Left ventricle myocardium superior (tissue), 1 donor: ENCODE measurements around the gene GPA33. TPM values are rescaled to one million over a fixed set of nuclear protein-coding genes. Genes with fewer than 3 reads are reported as not detected.

Experiments
- ATAC-seq: fragments of 200-7000 bp; cut with Tn5 transposase; one replicate; pipeline ENCODE4 v1.9.1; 2020; ENCODE audit warnings: mild to moderate bottlenecking, moderate library complexity
- DNase-seq: peaks from one replicate; pipeline ENCODE4 v3.0.0-alpha.2; 2020
- intact Hi-C: fragments of 100-400 bp; cut with micrococcal nuclease; formaldehyde crosslinking; loops from one replicate; pipeline ENCODE4 v1.11.0; 2022
- long read RNA-seq: library from polyadenylated mRNA; unstranded; transcript quantifications from one replicate; pipeline ENCODE4 v2.0.0, GENCODE V29; 2021
- total RNA-seq: library from RNA; stranded (reverse); fragmentation: NEBNext Ultra II Directional; extraction: Animal tissue kit (Norgen Biotek cat#: 25700); gene quantifications from one replicate; pipeline ENCODE4 v1.2.1, GENCODE V29; 2021
- donor health status: DM: no; HTN: yes; CAD: no; lungs with severe emphysema.

GPA33 gene, protein sequence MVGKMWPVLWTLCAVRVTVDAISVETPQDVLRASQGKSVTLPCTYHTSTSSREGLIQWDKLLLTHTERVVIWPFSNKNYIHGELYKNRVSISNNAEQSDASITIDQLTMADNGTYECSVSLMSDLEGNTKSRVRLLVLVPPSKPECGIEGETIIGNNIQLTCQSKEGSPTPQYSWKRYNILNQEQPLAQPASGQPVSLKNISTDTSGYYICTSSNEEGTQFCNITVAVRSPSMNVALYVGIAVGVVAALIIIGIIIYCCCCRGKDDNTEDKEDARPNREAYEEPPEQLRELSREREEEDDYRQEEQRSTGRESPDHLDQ
- total RNA-seq: 0.07 TPM
- long read RNA-seq, partial matches to known transcripts: 0 of 2 reads
- long read RNA-seq, other reads (novel, unspliced or antisense): 2 of 2 reads

DNA sequence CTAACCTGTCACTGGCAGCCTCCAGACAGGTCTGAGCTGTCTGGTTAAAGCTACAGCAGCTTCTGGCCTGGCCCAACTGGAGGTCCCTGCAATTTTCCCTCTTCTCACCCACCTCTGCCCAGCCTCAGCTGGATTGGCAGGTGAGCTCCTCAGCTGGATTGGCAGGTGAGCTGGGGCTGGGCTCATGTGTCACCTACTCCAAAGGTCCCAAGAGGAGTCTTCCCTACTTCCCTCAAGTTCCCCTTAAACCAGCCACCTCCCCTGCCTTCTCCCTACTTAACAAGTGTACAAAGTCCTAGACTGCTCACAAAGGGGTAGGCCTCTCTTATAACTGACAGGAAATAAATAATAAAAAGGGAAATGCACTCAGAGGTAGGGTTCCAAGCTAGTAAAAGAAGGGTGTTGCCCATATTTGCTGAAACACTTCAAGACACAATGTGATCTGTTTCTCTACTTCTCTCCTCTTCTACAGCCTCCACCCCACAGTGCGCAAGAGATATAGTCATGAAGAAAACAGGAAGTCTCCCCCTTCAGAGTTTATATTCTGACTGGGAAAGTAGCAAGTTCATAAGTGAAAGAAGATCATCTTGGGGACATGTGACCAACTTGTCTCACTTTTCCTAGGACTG is at the start of gene GPA33:
TSS of gene GPA33 (minus strand) at position 64 of the 629 bp plus-strand sequence. CDS start 90 bp downstream, outside the sequence.
- no peak for ATAC-seq
- DNase-seq: no peak
- intact Hi-C loops: no loop called here

DNA sequence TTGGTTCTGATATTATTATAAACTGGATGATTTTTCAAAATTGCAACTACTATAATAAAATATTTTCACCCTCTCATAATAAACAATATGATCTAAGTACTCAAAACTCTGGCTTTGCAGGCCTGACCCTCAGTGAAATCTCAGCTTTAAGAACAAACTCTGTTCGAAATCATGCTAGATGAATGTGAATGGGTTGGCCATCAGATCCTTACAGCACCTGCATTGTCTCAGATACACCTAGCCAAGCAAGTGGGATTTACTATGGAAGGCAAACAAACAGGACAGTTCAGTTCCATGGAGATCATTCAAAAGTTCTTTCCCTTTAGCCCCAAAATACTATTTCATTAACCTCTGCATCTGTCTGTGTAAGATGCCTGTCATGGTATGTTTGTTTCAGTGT is 48.5 kb upstream of the GPA33 start:
- ATAC-seq: no peak
- intact Hi-C loops: no loop called here
- no peak for DNase-seq

DNA sequence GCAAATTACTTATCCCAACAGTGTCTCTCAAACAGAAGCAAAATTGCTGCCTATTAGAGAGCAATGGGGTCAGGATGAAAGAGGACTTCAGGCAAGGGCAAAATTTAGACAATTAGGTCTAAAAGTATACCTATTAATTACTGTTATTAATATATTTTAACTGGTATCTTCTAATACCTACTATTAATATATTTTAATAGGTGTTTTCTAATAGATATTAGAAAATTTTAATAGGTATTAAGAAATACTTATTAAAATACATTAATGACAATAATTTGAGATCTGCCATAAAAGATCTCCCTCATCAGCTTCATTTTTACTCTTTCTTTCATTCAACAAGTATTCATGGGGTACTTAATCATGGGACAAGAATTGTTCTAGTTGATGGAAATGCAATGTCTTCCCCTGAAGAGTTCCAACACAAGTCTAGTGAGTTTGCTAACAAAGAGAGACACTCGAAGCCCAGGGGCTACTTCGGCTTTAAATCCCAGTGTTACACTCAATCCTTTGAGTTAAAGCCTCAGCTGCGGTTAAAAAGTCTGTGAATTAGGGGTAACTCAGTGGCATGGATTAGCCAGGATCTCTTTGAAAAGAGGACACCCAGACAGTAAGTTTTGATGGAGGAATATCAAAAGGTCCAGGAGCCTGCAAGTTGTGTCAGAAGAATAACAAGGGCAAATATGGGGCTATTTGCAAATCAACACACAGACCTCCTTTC is 47.8 kb upstream of the GPA33 start:
- intact Hi-C loops: no loop called here
- DNase-seq: no peak
- ATAC-seq: no peak

DNA sequence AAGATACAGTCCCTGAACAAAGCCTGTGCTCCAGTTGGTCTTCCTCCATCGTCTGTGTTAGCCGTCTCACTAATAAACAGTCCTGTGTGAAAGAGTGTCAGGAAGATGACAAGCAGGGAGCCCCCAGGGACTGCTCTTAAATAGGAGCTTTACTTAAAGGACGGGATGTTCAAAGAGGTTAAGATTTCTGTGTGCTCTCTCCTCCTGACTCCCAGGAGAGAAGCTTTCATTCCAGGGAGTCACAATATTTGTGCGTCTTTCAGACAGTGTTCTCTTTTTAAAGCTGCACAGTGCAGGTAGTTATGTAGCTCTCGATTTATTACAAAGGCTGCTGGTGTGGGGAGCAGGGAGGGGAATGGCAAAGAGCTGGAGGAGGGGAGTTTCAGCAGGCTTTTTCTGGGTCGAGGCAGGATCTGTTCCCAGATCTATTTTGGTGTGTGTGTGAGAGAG is 47.2 kb upstream of the GPA33 start:
- DNase-seq (no peak), ATAC-seq (no peak)
- intact Hi-C loops: no loop called here

DNA sequence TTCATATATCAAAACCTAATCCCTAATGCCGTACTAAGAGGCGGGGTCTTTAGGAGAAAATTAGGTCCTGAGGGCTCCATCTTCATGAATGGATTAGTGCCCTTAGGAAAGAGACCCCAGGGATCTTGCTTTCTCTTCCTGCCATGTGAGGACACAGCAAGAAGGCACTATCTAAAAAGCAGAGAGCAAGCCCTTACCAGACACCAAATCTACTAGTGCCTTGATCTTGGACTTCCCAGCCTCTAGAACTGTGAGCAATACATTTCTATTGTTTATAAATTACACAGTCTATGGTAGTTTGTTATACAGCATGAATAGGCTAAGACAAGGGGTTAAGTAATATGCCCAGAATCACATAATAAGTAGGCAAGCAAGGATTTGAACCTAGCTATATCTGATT is 46.6 kb upstream of the GPA33 start:
- no peak for ATAC-seq
- intact Hi-C loops: no loop called here
- no peak for DNase-seq

DNA sequence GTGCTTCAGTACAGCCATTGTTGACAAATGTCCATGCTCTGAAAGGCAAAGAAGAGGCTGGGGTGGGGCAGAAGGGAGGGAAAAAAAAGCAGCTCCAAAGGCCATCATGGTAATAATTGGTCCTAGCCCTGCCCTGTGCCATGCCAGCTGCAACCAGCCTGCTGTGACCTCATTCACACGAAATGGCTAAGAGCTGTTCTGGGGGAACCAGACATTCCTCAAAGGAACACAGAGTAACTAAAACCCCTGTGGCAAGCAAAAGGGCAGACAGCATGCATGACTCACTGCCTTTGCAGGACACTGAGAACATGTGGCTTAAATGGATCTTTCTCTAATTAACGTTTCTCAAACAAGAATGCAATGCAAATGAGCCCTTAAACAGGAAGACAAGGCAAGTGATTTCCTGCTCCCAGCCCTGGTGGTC is 46.0 kb upstream of the GPA33 start:
- no peak for DNase-seq
- intact Hi-C loops: no loop called here
- peak; percentile 75 for ATAC-seq

DNA sequence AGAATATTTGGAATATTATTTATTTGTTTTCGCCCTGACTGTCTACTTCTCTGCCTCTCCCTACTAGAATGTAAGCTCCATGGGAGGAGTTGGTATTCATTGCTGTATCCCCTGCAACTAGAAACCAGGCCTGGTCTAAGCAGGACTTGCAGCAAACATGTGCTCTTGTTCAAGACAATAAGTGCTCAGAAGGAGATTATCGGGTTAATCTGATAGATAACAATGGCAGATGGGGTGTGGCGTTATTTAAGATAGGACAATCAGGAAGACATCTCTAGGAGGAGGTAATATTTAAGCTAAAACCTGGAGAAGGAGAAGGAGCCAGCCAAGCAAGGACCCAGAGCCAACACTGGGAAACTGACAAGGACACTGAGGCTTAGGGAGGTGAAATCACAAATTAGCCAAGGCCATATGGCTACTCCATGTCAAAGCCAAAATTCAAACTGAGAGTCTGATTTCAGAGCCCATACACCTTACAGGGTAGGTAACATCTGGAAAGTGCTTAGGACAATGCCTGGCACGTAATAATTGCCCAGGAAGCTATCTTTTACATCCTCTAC is 45.2 kb upstream of the GPA33 start:
- intact Hi-C loops: no loop called here
- DNase-seq (no peak), ATAC-seq (no peak)

DNA sequence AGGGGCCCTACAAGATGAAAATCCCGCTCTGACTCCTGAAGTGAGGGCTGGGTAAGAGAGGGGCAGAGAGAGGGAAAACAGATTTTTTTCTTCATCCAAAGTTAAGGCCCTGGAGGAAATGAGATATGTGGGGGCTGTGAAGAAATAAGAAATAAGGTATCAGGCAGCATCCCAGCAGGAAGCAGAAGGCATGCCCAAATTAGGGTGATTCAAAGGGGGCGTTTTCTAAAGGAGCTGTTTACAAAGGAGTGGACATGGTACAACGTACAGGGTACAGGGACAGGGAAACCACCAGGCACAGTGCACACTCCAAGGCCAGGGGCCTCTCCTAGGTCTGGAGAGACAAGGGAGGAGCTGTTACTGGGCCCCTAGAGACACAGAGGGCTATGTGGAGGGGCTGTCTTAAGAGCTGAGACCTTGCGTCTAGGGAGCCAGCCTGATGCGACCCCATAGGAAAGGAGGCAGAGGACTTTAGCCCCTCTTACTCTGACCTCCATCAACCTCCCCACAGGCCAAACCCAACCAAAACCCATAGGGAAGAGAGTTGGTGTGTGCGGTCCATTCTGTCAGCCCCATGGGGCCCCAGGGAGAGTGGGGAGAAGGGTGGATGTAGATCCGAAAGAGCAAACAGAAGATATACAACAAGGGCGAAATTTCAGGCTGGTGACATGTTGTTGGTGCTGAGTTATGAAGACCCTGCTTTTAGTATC is 42.3 kb upstream of the GPA33 start:
- ATAC-seq (peak; percentile 18), DNase-seq (no peak)
- intact Hi-C loops: no loop called here

DNA sequence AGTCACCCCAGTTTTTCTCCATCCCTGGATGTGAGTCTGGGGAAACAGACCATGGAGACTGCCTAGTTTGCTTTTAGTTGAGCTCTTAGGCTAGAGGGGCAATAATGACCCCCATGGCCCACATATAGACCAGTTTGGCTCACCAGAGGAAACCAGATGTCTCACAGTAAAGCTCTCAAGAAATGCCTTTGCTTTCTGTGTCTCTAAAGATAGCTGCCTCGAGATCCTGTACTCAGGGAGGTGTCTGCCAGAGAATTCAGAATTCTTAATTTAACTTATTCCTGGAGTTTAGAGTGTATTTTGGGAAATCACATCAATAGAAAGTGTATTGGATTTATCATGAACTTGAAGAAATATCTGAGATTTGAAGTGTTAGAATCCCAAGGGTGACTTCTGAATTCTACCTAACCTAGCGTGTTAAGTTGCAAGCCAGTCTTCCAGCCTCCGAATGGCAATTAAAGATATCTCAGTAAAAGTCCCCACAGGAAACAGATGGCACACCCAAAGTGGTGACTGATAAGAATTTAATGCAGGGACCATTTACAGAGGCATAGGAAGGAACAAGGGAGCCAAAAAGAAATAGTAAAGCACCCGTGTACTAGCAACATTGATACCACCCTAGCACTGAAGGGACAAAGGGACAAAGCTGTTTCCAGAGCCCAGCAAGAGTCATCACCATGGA is 40.8 kb upstream of the GPA33 start:
- no peak for DNase-seq
- intact Hi-C loops: no loop called here
- peak; percentile 10 for ATAC-seq

DNA sequence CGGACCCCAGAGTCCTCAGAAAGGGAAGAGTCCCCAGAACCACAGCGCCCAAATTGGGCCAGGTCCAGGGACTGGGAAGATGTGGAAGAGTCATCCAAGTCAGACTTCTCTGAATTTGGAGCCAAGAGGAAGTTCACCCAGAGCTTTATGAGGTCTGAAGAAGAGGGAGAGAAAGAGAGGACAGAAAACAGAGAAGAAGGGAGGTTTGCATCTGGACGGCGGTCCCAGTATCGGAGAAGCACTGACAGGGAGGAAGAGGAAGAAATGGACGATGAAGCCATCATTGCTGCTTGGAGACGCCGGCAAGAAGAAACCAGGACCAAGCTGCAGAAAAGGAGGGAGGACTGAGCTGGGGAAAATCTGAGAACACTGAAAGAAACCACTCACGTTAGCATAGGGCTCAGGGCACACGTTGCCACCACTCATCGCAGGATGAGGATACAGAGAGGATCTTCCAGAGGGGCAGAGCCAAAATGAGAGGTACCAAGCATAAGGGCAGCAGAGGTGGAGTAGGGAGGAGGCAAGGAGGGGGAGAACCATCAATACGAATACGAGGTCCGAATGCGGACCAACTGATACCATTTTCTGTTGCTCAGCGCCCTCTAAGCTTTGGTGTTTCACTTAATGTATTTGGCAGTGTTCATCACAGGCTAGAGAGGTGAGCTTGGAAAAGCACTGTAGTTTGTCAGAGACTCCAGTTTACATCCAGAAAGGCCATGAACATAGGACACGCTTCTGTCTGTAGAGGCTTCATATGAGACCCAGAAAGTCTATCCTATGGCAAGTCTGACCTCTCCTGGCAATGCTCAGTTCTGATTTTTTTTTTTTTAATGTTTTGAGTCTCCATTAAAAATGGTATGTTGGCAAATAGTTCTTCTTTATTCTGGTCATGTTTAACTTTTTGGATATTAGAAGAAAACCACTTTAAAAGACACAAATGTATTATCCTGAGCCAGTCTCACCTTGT is 38.4 kb upstream of the GPA33 start:
- ATAC-seq (no peak), DNase-seq (no peak)
- intact Hi-C loops: no loop called here

DNA sequence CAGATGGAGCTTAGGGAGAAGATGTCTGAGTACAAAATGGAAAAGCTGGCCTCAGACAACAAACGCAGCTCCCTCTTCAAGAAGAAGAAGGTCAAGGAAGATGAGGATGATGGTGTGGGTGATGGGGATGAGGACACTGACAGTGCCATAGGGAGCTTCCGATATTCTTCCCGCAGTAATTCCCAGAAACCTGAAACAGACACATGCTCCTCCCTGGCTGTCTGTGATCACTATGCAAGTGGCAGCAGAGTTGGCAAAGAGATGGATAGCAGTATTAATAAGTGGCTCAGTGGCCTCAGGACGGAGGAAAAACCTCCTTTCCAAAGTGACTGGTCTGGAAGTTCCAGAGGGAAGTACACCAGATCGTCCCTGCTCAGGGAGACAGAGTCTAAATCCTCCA is 37.5 kb upstream of the GPA33 start:
- DNase-seq (no peak), ATAC-seq (no peak)
- intact Hi-C loops: no loop called here

DNA sequence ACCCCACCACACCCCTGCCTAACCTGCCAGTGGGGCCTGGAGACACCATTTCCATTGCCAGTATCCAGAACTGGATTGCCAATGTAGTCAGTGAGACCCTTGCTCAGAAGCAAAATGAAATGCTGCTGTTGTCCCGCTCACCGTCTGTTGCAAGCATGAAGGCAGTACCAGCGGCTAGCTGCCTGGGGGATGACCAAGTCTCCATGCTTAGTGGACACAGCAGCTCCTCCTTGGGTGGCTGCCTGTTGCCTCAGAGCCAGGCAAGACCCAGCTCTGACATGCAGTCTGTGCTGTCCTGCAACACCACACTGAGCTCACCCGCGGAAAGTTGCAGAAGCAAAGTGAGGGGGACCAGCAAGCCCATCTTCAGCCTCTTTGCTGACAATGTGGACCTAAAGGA is 37.1 kb upstream of the GPA33 start:
- ATAC-seq: no peak
- no peak for DNase-seq
- intact Hi-C loops: no loop called here

DNA sequence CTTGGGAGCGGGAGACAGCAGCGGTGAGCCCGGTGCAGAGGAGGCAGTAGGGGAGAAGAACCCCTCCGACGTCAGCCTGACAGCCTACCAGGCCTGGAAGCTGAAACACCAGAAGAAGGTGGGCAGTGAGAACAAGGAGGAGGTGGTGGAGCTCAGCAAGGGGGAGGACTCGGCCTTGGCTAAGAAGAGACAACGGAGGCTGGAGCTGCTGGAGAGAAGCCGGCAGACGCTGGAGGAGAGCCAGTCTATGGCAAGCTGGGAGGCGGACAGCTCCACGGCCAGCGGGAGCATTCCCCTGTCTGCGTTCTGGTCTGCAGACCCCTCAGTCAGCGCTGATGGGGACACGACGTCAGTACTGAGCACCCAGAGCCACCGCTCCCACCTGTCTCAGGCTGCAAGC is 36.6 kb upstream of the GPA33 start:
- ATAC-seq: peak; percentile 22
- DNase-seq: peak; percentile 47
- intact Hi-C loops: no loop called here

DNA sequence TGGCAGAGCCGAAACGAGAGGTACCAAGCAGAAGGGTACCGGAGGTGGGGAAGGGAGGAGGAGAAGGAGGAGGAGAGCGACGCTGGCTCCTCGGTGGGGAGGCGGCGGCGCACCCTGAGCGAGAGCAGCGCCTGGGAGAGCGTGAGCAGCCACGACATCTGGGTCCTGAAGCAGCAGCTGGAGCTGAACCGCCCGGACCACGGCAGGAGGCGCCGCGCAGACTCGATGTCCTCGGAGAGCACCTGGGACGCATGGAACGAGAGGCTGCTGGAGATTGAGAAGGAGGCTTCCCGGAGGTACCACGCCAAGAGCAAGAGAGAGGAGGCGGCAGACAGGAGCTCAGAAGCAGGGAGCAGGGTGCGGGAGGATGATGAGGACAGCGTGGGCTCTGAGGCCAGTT is 36.1 kb upstream of the GPA33 start:
- DNase-seq: no peak
- no peak for ATAC-seq
- intact Hi-C loops: no loop called here

DNA sequence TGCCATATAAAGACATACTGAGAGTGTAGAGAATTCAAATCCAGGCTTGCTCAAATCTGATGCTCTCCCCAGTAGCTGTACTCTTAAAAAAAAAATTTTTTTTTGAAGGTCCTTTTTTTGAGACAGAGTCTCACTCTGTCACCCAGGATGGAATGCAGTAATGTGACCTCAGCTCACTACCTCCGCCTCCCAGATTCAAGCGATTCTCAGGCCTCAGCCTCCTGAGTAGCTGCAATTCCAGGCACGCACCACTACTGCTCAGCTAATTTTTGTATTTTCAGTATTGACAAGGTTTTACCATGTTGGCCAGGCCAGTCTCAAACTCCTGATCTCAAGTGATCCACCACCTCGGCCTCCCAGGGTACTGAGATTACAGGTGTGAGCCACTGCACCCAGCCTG is 32.4 kb upstream of the GPA33 start:
- ATAC-seq: no peak
- no peak for DNase-seq
- intact Hi-C loops: no loop called here

DNA sequence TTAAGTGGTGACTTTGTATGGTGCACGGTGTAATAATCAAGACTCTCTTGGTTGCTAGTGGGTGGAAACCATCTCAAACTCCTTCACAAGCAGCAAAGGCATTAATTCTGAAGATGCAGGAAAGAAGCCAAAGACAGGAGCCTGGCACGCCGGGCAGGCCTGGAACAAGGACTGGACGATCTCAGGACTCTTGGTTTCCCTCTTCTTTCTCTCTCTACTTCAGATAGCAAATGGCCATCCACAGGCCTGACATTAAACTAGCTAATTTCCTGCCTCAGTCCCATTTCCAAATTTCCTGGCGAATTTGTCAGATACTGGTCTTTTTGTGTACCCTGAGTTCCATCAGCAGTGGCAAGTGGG is 31.9 kb upstream of the GPA33 start:
- DNase-seq (no peak), ATAC-seq (no peak)
- intact Hi-C loops: no loop called here

DNA sequence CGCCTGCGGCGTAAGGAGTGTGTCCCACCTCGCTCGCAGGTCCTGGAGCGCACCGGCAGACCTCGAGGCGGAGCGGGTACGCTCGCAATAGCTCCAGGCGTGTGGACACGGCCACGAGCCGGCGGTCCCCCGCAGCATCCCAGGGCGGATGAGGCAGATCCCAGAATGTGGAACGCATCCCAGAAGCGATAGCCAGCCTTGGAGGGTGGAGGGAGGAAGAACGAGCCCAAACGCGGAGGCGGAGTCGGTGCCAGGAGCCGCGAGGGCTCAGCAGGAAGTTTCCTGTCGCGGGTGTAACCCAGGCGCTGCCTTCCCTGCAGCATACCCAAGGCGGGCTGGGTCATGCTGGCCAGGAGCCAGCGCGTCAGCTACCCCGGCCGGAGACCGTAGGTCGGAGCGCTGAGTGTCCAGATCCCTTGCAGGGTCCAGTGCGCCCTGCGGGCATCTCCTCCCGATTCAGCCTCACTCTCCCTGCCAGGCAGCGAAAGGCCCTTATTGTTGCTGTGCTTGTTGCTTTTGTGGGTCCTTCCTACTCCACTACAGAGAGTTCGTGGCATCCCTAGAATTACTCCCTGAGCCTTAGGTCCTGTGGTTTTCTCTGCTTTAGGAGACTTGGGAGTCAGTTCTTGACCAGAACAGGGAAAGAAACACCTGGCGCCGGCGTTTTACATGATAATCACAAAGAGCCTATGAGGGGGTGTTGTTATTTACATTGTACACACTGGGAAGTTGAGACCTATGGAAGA is 31.4 kb upstream of the GPA33 start:
- DNase-seq (peak; percentile 55), ATAC-seq (peak; percentile 29)
- intact Hi-C loops: no loop called here
